Endothelial cell of umbilical vein (primary cell): ENCODE data around the gene PEX16. TPM values are rescaled to one million over a fixed set of nuclear protein-coding genes. Genes with fewer than 3 reads are reported as not detected.

Experiments
- BruUV-seq: library from RNA; stranded (reverse); fragments of 400-500 nt; replicated peaks from 2 replicates; lab custom pipeline; 2021; lab: Mats Ljungman, UMichigan
- CTCF ChIA-PET: fragments of 300-600, 350-600 bp; sonication (Branson Sonifier 250); formaldehyde crosslinking; loops from one replicate; lab custom pipeline; 2021; ENCODE audit warnings: antibody characterized with exemption, inconsistent platforms; lab: Charles Lee
- POLR2A ChIA-PET: fragments of 300-600, 350-600 bp; sonication (Branson Sonifier 250); formaldehyde crosslinking; loops from one replicate; lab custom pipeline; 2021; ENCODE audit warnings: antibody characterized with exemption, inconsistent platforms; lab: Charles Lee
- DNase-seq: peaks from one replicate; pipeline ENCODE4 v3.0.0-alpha.2; 2011; ENCODE audit warnings: low read depth, low spot score
- FAIRE-seq: peaks from 2 replicates; lab custom pipeline; 2011; peaks lifted over from hg19 to GRCh38; lab: Jason Lieb, UNC
- H2AFZ ChIP-seq: 2 replicates; pipeline ENCODE4 v1.6.0; 2012; ENCODE audit warnings: low read depth, low read length, control low read depth, inconsistent platforms
- H3K27ac ChIP-seq: 2 replicates; pipeline ENCODE4 v1.5.1; 2011; ENCODE audit warnings: low read depth, mild to moderate bottlenecking, control low read depth, low read length, moderate library complexity; ENCODE audit not compliant: insufficient read depth
- H3K27me3 ChIP-seq, 2 experiments: 2 replicates each; pipeline versions ENCODE4 v1.6.0 to v1.6.1; 2011; ENCODE audit warnings: low read length in 2 of 2, mixed read lengths in 1 of 2; ENCODE audit not compliant: control insufficient read depth in 2 of 2, insufficient read depth in 2 of 2
- H3K36me3 ChIP-seq, 2 experiments: 2 replicates in 1 of 2; 3 replicates in 1 of 2; pipeline ENCODE4 v1.5.1; 2011; ENCODE audit warnings: low read length in 2 of 2, mild to moderate bottlenecking in 1 of 2, moderate library complexity in 1 of 2; ENCODE audit not compliant: control insufficient read depth in 2 of 2, insufficient read depth in 2 of 2; ENCODE audit errors: extremely low read depth in 1 of 2
- H3K4me1 ChIP-seq: 3 replicates; pipeline ENCODE4 v1.5.1; 2011; ENCODE audit warnings: mild to moderate bottlenecking, low read length; ENCODE audit not compliant: control insufficient read depth, insufficient read depth; ENCODE audit errors: extremely low read depth
- H3K4me2 ChIP-seq: 2 replicates; pipeline ENCODE4 v1.6.1; 2011; ENCODE audit warnings: low read length, control low read depth, mixed read lengths; ENCODE audit not compliant: insufficient read depth
- H3K4me3 ChIP-seq, 3 experiments: fragments of 200-600 bp in 1 of 3; sonication (generic), shearing (Covaris generic) in 1 of 3; replicated peaks in 1 of 3; 2 replicates each; pipeline ENCODE4 v1.5.1; 2011 to 2016; ENCODE audit warnings: control low read depth in 3 of 3, low read length in 3 of 3, mild to moderate bottlenecking in 2 of 3, inconsistent platforms in 1 of 3, low read depth in 1 of 3, moderate library complexity in 1 of 3; ENCODE audit not compliant: insufficient read depth in 1 of 3
- H3K79me2 ChIP-seq: 2 replicates; pipeline ENCODE4 v1.6.0; 2012; ENCODE audit warnings: low read length, inconsistent platforms; ENCODE audit not compliant: control insufficient read depth, insufficient read depth
- H3K9ac ChIP-seq: replicated peaks from 2 replicates; pipeline ENCODE3; 2011; ENCODE audit warnings: low read length, control low read depth; ENCODE audit not compliant: insufficient read depth; ENCODE audit errors: extremely low read depth
- H3K9me1 ChIP-seq: replicated peaks from 3 replicates; pipeline ENCODE4 v1.6.0; 2011; ENCODE audit warnings: mild to moderate bottlenecking, low read length; ENCODE audit not compliant: control insufficient read depth, insufficient read depth; ENCODE audit errors: extremely low read depth
- H3K9me3 ChIP-seq: replicated peaks from 2 replicates; pipeline ENCODE4 v1.5.1; 2012; ENCODE audit warnings: low read length, inconsistent platforms; ENCODE audit not compliant: control insufficient read depth, insufficient read depth
- H4K20me1 ChIP-seq: replicated peaks from 2 replicates; pipeline ENCODE3; 2011; ENCODE audit warnings: mild to moderate bottlenecking, low read length; ENCODE audit not compliant: control insufficient read depth, insufficient read depth; ENCODE audit errors: extremely low read depth
- FOS ChIP-seq: IDR thresholded peaks from 2 replicates; pipeline ENCODE4 v1.6.1; 2011; ENCODE audit warnings: mild to moderate bottlenecking, low read length, moderate library complexity, borderline replicate concordance; ENCODE audit not compliant: insufficient read depth
- GATA2 ChIP-seq: IDR thresholded peaks from 2 replicates; pipeline ENCODE4 v1.7.0; 2011; ENCODE audit warnings: low read depth, mild to moderate bottlenecking, moderate library complexity, mixed read lengths, low read length; ENCODE audit not compliant: insufficient read length, insufficient read depth
- JUN ChIP-seq: IDR thresholded peaks from 2 replicates; pipeline ENCODE4 v1.6.1; 2011; ENCODE audit warnings: borderline replicate concordance, low read depth; ENCODE audit not compliant: insufficient read length, insufficient read depth
- MYC ChIP-seq: IDR thresholded peaks from one replicate; pipeline ENCODE4 v1.6.1; 2011; ENCODE audit warnings: mild to moderate bottlenecking, low read depth, low read length
- dilution Hi-C: fragments of 300-500 bp; cut with MboI; formaldehyde crosslinking; loops from one replicate; pipeline ENCODE4 v1.15.0; 2019; ENCODE audit warnings: low sequenced_read_pairs; ENCODE audit not compliant: extremely low pct_ligation_motif_present
- intact Hi-C: fragments of 100-400 bp; cut with micrococcal nuclease; formaldehyde crosslinking; loops from one replicate; pipeline ENCODE4 v1.10.0; 2022
- polyA plus RNA-seq, 4 experiments: library from polyadenylated mRNA; depleted of rRNA in 3 of 4; stranded (reverse) in 3 of 4; unstranded in 1 of 4; fragments of >200 nt; gene quantifications; 2 replicates each; pipeline versions ENCODE4 v1.2.1 to v1.2.3, GENCODE V29; 2011 to 2012; ENCODE audit warnings: missing spikeins in 1 of 4
- total RNA-seq: library from RNA; stranded (reverse); gene quantifications from 2 replicates; pipeline ENCODE4 v1.2.3, GENCODE V29; 2021
- TF ChIP-seq, protein P1 (sequence below): IDR thresholded peaks from 2 replicates; pipeline ENCODE4 v1.6.1; 2011; ENCODE audit not compliant: insufficient read depth, insufficient read length
- TF ChIP-seq, protein P2 (sequence below), 2 donors: IDR thresholded peaks; 1 replicate in 1 of 2; 2 replicates in 1 of 2; pipeline ENCODE4 v1.5.1; 2011; ENCODE audit warnings: low read length in 2 of 2, mild to moderate bottlenecking in 2 of 2, moderate library complexity in 2 of 2, control low read depth in 1 of 2, inconsistent platforms in 1 of 2, low read depth in 1 of 2; ENCODE audit not compliant: insufficient read depth in 1 of 2; ENCODE audit errors: extremely low read depth in 1 of 2

PEX16 gene
- total and polyA plus RNA-seq, 2 donors (not counting 3 experiments of a cell fraction or from before 2014, with no cell fraction given), result 27.4 to 32.2 TPM

DNA sequence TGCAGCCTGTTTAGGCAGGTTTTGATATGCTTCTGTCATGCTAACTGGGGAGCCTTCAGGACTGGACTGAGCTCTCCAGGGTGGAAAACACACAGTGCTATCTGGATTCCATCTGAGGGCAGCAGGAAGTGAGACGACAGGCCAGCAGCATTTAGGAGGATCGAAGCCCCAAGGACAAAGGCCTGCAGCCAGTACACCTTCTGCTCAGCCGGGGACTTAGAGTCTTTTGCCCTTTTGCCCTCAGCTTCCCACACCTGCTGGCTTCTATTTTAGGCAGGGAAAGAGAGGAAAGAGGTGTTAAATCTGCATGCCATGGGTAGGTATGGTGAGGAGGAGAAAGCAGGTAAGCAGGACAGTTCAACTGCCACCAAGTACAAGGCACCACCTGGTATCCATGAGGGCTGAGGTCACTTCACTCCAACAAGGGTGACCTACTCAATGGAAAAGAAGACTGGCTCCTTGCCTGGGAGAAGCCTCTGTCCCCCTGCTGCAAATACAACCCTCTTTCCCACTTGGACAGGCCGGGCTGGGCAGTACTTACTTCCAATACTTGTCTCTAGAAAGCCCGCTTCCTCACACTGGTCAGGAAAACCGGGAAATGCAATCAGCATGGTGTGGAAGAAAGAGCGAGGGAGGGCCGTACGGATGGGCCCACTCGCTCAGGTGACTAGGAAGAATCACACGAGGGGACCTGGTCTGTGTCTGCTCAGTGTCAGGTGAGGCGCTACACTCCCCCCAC is 17.1 kb upstream of the PEX16 start:
- POLR2A ChIA-PET, result no interaction called here
- peaks cover 0 to 35% of the 10 kb centered on the region in 2 experiments for H3K36me3 ChIP-seq

More for the DNA sequence above, 17.1 kb upstream of the PEX16 start:
- Histone ChIP-seq H3K27ac (no peak overlapping the region), H2AFZ (no peak overlapping the region), H3K9ac (no peak overlapping the region), H3K9me1 (no peaks in the 10 kb centered on the region), H3K79me2 (no peaks in the 10 kb centered on the region), H3K4me1 (no peaks in the 10 kb centered on the region), H3K9me3 (no peaks in the 10 kb centered on the region), H3K4me3 (no peak overlapping the region), H3K27me3 (no peaks in the 10 kb centered on the region), H3K4me2 (no peak overlapping the region), H4K20me1 (no peaks in the 10 kb centered on the region)
- intact Hi-C loops (no loop called here), dilution Hi-C loops (no loop called here)
- BruUV-seq, result no TSS peak
- CTCF ChIA-PET, result no interaction called here
- DNase-seq (no peak), FAIRE-seq (no peak)
- TF ChIP-seq FOS (no peak), JUN (no peak), GATA2 (no peak), MYC (no peak)
- TF ChIP-seq, protein P1, sequence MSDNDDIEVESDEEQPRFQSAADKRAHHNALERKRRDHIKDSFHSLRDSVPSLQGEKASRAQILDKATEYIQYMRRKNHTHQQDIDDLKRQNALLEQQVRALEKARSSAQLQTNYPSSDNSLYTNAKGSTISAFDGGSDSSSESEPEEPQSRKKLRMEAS, result no peak
- TF ChIP-seq, protein P2, sequence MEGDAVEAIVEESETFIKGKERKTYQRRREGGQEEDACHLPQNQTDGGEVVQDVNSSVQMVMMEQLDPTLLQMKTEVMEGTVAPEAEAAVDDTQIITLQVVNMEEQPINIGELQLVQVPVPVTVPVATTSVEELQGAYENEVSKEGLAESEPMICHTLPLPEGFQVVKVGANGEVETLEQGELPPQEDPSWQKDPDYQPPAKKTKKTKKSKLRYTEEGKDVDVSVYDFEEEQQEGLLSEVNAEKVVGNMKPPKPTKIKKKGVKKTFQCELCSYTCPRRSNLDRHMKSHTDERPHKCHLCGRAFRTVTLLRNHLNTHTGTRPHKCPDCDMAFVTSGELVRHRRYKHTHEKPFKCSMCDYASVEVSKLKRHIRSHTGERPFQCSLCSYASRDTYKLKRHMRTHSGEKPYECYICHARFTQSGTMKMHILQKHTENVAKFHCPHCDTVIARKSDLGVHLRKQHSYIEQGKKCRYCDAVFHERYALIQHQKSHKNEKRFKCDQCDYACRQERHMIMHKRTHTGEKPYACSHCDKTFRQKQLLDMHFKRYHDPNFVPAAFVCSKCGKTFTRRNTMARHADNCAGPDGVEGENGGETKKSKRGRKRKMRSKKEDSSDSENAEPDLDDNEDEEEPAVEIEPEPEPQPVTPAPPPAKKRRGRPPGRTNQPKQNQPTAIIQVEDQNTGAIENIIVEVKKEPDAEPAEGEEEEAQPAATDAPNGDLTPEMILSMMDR (IDR thresholded peaks at IDR 0.05; ENCODE audit: extremely low read depth in 1 of 2, insufficient read depth in 1 of 2, low read depth in 1 of 2, low read length in 2 of 2), result no peak
